ENCODE results near the gene FAM161A.

FAM161A gene

DNA sequence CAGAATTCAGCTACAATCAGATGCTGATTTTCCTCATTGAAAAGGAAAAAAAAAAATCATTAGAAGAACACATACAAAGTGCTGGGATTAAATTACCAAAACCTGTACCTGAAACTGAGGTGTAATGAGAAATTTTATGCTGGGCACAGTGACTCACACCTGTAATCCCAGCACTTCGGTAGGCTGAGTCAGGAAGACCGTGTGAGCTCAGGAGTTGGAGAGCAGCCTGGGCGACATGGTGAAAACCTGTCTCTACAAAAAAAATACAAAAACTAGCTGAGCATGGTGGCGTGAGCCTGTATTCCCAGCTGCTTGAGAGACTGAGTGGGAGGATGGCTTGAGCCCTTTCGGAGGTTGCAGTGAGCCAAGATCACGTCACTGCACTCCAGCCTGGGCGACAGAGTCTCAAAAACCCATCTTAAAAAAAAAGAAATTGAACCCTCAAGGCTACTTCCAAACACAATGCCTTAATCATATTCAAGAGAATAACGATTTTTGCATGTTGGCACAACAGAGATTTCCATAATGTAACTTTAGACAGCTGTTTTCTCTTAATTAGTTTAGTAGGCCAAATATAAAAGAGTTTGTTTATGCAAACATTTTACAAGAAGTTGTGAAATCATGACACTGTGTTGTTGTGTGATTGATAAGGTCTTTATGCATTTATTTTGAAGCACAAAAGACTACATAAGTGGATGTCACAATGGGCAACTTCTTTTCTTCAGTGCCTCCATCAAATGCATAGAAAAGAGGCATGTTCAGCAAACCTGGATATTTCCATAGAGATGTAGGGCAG is 63.9 kb downstream of the FAM161A start:
- in situ Hi-C loops (cut with MboI; ENCODE audit: low sequenced_read_pairs): no loop called here

GRCh38 chr2:61787941-61788563 is 65.8 kb downstream of the FAM161A start:
- in situ Hi-C loops (cut with MboI; ENCODE audit: low sequenced_read_pairs): no loop called here

DNA sequence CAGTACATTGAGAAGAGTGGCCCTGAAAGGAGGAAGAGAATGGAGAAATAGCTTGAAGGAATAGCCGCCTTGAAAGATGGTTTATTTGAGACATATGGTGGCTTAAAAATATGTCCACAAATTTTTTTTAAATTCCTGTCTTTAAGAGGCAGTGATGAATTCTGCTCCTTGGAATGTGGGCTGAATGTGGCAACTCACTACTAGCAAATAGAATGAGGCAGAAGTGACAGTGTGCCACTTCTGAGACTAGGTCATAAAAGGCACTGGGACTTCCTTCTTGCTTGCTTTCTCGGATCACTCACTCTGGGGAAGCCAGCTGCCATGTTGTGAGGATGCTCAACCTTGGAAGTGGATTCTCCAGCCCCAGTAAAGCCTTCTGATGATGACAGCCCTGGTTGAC is 67.0 kb downstream of the FAM161A start:
- in situ Hi-C loops (cut with MboI; ENCODE audit: low sequenced_read_pairs): no loop called here

DNA sequence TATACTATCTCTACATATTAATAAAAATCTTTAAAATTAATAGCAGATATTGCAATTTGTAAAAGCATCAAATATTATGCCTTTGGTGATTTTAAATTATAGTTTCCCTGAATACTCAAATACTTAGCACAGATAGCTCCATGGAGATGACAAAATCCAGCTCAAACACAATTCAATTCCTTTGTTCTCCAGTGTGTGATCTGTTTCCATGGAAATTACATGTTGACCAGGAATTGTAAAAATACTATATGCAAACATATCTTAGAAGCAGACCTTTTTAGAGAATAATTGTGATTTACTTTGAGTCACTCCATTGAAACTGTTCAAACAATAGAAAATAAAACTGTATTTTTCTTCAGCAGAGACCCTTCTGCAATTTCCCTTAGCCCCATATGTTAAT is 68.3 kb downstream of the FAM161A start:
- in situ Hi-C loops (cut with MboI; ENCODE audit: low sequenced_read_pairs): no loop called here

DNA sequence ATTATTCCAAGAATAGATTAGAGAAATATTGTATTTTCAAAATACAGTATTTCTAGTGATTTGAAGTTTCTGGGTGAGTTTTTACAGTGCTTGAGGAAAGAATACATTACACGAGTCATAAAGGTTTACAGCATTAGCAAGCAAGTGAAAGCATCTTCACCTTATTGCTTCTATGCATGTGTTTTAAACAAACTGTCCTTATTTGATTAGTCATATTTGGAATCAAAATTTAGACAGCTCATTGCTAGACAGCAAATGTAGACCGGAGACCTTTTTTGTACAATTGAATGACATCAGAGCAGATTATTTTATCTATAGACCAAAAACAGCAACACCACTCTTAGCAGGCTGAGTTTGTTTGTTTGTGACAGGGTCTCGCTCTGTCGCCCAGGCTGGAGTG is 69.2 kb downstream of the FAM161A start:
- in situ Hi-C loops (cut with MboI; ENCODE audit: low sequenced_read_pairs): no loop called here

DNA sequence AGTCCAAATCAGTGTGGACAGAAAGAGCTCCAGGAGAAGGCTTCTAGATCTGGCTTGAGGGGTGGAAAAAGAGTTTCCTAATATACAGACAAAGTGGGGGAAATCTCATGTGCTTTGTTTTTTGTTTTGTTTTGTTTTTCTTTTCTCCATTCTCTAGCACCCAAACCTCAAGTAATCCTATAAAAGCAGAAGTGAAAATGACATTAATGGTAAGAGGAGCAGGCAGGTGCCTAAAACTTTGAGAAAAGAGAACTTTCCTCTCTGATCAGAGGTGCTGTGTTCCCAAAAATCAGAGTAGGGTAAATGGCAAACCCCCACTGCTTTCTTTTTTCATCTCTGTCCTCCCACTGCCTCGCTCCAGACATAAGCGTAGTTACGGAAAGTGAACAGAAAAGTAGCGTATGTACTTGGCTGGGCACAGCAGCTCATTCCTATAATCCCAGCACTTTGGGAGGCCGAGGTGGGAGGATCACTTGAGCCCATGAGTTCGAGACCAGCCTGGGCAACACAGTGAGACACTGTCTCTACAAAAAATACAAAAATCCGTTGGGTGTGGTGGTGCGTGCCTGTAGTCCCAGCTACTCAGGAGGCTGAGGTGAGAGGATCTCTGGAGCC is 77.8 kb downstream of the FAM161A start:
- in situ Hi-C loops (cut with MboI; ENCODE audit: low sequenced_read_pairs): no loop called here
